ENCODE data around the gene CDS1.

DNA sequence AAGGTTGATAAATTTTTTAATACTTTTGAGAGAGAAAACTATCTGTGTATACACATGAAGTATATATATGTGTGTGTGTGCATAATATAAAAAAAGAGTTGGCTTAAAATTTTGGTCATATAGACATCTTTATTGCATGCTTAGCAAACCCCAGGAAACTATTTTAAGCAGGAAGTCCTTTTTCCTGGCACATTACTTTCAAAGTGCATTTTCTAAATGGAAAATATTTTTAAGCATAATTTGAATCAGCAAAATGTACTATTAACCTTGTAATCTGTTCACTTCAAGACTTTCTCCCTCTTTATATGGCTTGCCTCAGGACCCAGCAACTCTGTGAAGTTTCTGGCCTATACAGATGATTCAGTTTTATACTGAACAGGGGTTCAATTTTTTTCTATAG lies 106.3 kb downstream of the CDS1 start:
- TF ChIP-seq POLR2AphosphoS5 (IDR thresholded peaks at IDR 0.05; ENCODE audit: low read depth, low read length) = no peak
- no peak for TF ChIP-seq SIN3A (IDR thresholded peaks at IDR 0.05; ENCODE audit: borderline replicate concordance, insufficient read depth, low read length)
- TF ChIP-seq, protein P1, sequence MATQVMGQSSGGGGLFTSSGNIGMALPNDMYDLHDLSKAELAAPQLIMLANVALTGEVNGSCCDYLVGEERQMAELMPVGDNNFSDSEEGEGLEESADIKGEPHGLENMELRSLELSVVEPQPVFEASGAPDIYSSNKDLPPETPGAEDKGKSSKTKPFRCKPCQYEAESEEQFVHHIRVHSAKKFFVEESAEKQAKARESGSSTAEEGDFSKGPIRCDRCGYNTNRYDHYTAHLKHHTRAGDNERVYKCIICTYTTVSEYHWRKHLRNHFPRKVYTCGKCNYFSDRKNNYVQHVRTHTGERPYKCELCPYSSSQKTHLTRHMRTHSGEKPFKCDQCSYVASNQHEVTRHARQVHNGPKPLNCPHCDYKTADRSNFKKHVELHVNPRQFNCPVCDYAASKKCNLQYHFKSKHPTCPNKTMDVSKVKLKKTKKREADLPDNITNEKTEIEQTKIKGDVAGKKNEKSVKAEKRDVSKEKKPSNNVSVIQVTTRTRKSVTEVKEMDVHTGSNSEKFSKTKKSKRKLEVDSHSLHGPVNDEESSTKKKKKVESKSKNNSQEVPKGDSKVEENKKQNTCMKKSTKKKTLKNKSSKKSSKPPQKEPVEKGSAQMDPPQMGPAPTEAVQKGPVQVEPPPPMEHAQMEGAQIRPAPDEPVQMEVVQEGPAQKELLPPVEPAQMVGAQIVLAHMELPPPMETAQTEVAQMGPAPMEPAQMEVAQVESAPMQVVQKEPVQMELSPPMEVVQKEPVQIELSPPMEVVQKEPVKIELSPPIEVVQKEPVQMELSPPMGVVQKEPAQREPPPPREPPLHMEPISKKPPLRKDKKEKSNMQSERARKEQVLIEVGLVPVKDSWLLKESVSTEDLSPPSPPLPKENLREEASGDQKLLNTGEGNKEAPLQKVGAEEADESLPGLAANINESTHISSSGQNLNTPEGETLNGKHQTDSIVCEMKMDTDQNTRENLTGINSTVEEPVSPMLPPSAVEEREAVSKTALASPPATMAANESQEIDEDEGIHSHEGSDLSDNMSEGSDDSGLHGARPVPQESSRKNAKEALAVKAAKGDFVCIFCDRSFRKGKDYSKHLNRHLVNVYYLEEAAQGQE (IDR thresholded peaks at IDR 0.05; ENCODE audit: insufficient read depth in 1 of 2, low read depth in 2 of 2, low read length in 2 of 2) = no peak
- no peak for TF ChIP-seq TAF1 (IDR thresholded peaks at IDR 0.05; ENCODE audit: borderline replicate concordance, insufficient read depth, low read length)
- TF ChIP-seq FOXP2 (optimal IDR thresholded peaks at IDR 0.05; ENCODE audit: borderline replicate concordance, extremely low read depth, extremely low read length, insufficient read depth) = no peak
